HepG2 (cell line): ENCODE measurements around the gene ZNF547. TPM values are rescaled to one million over a fixed set of nuclear protein-coding genes. Genes with fewer than 3 reads are reported as not detected.
A peak's percentile ranks its signal among the peaks of the same experiment; 100 is the strongest.

Source experiments
- FUBP1 ChIP-seq: sonication (generic); formaldehyde crosslinking; IDR thresholded peaks from 2 replicates; pipeline ENCODE4 v1.5.1; 2020; ENCODE audit warnings: missing genetic modification reagents, mild to moderate bottlenecking, borderline replicate concordance
- HOXD1 ChIP-seq: sonication (generic); formaldehyde crosslinking; IDR thresholded peaks from 2 replicates; pipeline ENCODE4 v1.5.0; 2020; ENCODE audit warnings: missing genetic modification reagents
- MIER2 ChIP-seq: IDR thresholded peaks from 2 replicates; pipeline ENCODE4 v1.6.1; 2016; ENCODE audit warnings: missing biosample characterization, missing genetic modification reagents
- MLXIP ChIP-seq: sonication (generic); formaldehyde crosslinking; IDR thresholded peaks from 2 replicates; pipeline ENCODE4 v1.9.0; 2021; ENCODE audit warnings: missing genetic modification reagents, borderline replicate concordance
- PRDM4 ChIP-seq: sonication (generic); formaldehyde crosslinking; IDR thresholded peaks from 2 replicates; pipeline ENCODE4 v1.9.0; 2021; ENCODE audit warnings: missing genetic modification reagents, borderline replicate concordance
- RNF219 ChIP-seq: sonication (generic); formaldehyde crosslinking; IDR thresholded peaks from 2 replicates; pipeline ENCODE4 v1.5.0; 2020; ENCODE audit warnings: mild to moderate bottlenecking, missing genetic modification reagents
- SMAD1 ChIP-seq: sonication (generic); formaldehyde crosslinking; IDR thresholded peaks from 2 replicates; pipeline ENCODE4 v1.4.0; 2020; ENCODE audit warnings: missing genetic modification reagents, low read depth, mild to moderate bottlenecking, borderline replicate concordance
- SMARCC2 ChIP-seq: fragments of 450-650 bp; IDR thresholded peaks from 2 replicates; pipeline ENCODE4 v1.6.1; 2017; ENCODE audit warnings: antibody characterized with exemption, mild to moderate bottlenecking
- ZBTB25 ChIP-seq: IDR thresholded peaks from 2 replicates; pipeline ENCODE4 v1.6.1; 2018; ENCODE audit warnings: missing genetic modification reagents
- ZBTB44 ChIP-seq: sonication (generic); formaldehyde crosslinking; IDR thresholded peaks from 2 replicates; pipeline ENCODE4 v1.4.0; 2020; ENCODE audit warnings: missing genetic modification reagents
- ZFAT ChIP-seq: sonication (generic); formaldehyde crosslinking; conservative IDR thresholded peaks from 2 replicates; pipeline ENCODE4 v1.8.1; 2023; ENCODE audit warnings: missing genetic modification reagents, inconsistent platforms
- ZKSCAN1 ChIP-seq: fragments of 150-350 bp; IDR thresholded peaks from 2 replicates; pipeline ENCODE4 v1.6.1; 2014; ENCODE audit warnings: low read length
- ZKSCAN8 ChIP-seq: IDR thresholded peaks from 2 replicates; pipeline ENCODE4 v1.6.1; 2016; ENCODE audit warnings: borderline replicate concordance, missing genetic modification reagents, missing compliant biosample characterization
- ZNF317 ChIP-seq: sonication (generic); formaldehyde crosslinking; IDR thresholded peaks from 2 replicates; pipeline ENCODE4 v1.5.0; 2020; ENCODE audit warnings: mild to moderate bottlenecking, missing genetic modification reagents
- ZNF563 ChIP-seq: sonication (generic); formaldehyde crosslinking; IDR thresholded peaks from 2 replicates; pipeline ENCODE4 v1.8.0; 2022; ENCODE audit warnings: mild to moderate bottlenecking, moderate library complexity, missing genetic modification reagents
- polyA plus RNA-seq, 8 experiments: library from polyadenylated mRNA; depleted of rRNA in 3 of 8; stranded (reverse) in 7 of 8; unstranded in 1 of 8; fragments of >200 nt; fragmentation: Illumina TruSeq in 4 of 8; extraction: Trizol in 4 of 8; gene quantifications; 2 replicates each; pipeline versions ENCODE4 v1.2.1 to v1.2.3, GENCODE V29; 2011 to 2016; ENCODE audit warnings: low read depth in 4 of 8, missing spikeins in 1 of 8, mixed read lengths in 1 of 8; ENCODE audit not compliant: insufficient read depth in 1 of 8
- total RNA-seq, 5 experiments: library from RNA; depleted of rRNA; stranded (reverse); fragments of >200 nt; fragmentation: Illumina TruSeq; extraction: Trizol; gene quantifications; 2 replicates each; pipeline ENCODE4 v1.2.3, GENCODE V29; 2016; ENCODE audit warnings: low read depth in 1 of 5

The ZNF547 gene
- total and polyA plus RNA-seq, 2 of the 13 experiments (the other 11 are each of a cell fraction or from before 2014, with no cell fraction given) = 2.0 to 2.6 TPM

GRCh38 chr19:57389730-57390598 lies 26.6 kb downstream of the ZNF547 start, which contains the start of gene ZNF548 (continued):
- TF ChIP-seq ZBTB25 (CRISPR knock-in tag) = peak; percentile 89; the same call in 1 of the 2 replicates
- TF ChIP-seq HOXD1 (CRISPR knock-in tag) = no peak
- no peak for TF ChIP-seq FUBP1 (CRISPR knock-in tag)
- no peak for TF ChIP-seq PRDM4 (CRISPR knock-in tag)
- no peak for TF ChIP-seq ZFAT (CRISPR knock-in tag)
- 0 out of 2 replicates have a peak, but pooled peaks have one; percentile 28 for TF ChIP-seq MIER2 (CRISPR knock-in tag)
- TF ChIP-seq MLXIP (CRISPR knock-in tag) = no peak
- TF ChIP-seq ZNF317 (CRISPR knock-in tag) = peak; percentile 69; the same call in 1 of the 2 replicates
- TF ChIP-seq ZKSCAN1 = no peak
- TF ChIP-seq ZNF563 (CRISPR knock-in tag) = no peak; the same call in 1 of the 2 replicates
- TF ChIP-seq RNF219 (CRISPR knock-in tag) = no peak
- no peak for TF ChIP-seq ZBTB44 (CRISPR knock-in tag)
- TF ChIP-seq SMAD1 (CRISPR knock-in tag) = peak; percentile 59; the same call in 1 of the 2 replicates
- TF ChIP-seq ZKSCAN8 (CRISPR knock-in tag) = no peak
- TF ChIP-seq SMARCC2 = no peak
